Caco-2 (cell line): ENCODE results near the gene SINHCAF. TPM values are rescaled to one million over a fixed set of nuclear protein-coding genes. Genes with fewer than 3 reads are reported as not detected.

Source experiments
- BruUV-seq: library from RNA; stranded (reverse); fragments of 400-500 nt; replicated peaks from 2 replicates; lab custom pipeline; 2021; lab: Mats Ljungman, UMichigan
- CTCF ChIA-PET: fragments of 300-600 bp; sonication (Branson Sonifier 250); formaldehyde crosslinking; loops from one replicate; lab custom pipeline; 2022; ENCODE audit warnings: antibody characterized with exemption; lab: Charles Lee
- POLR2A ChIA-PET: fragments of 300-600 bp; sonication (Branson Sonifier 250); formaldehyde crosslinking; loops from one replicate; lab custom pipeline; 2022; ENCODE audit warnings: antibody characterized with exemption; lab: Charles Lee
- DNase-seq, 2 experiments: peaks; one replicate each; pipeline versions ENCODE4 v3.0.0 to v3.0.0-alpha.2; 2020 to 2022
- H3K27me3 ChIP-seq: replicated peaks from 2 replicates; pipeline ENCODE4 v1.6.0; 2011; ENCODE audit warnings: low read length; ENCODE audit not compliant: control insufficient read depth, insufficient read depth
- H3K36me3 ChIP-seq: 2 replicates; pipeline ENCODE4 v1.5.1; 2011; ENCODE audit warnings: low read length; ENCODE audit not compliant: control insufficient read depth, insufficient read depth
- H3K4me1 ChIP-seq: fragments of 250-450 bp; sonication (Bioruptor Pico); 2 replicates; pipeline ENCODE4 v1.5.1; 2020; ENCODE audit warnings: mild to moderate bottlenecking
- H3K4me3 ChIP-seq: 2 replicates; pipeline ENCODE4 v1.5.1; 2011; ENCODE audit warnings: low read depth, mild to moderate bottlenecking, control low read depth, low read length
- H3K9me3 ChIP-seq: fragments of 250-450 bp; sonication (Bioruptor Pico); 2 replicates; pipeline ENCODE4 v1.5.1; 2020; ENCODE audit warnings: mild to moderate bottlenecking, moderate library complexity
- H3K27ac Mint-ChIP-seq: one replicate; pipeline ENCODE4 v1.8.0; 2022; ENCODE audit warnings: mixed read lengths; ENCODE audit not compliant: unreplicated experiment
- H3K27me3 Mint-ChIP-seq: one replicate; pipeline ENCODE4 v1.8.0; 2022; ENCODE audit warnings: mixed read lengths; ENCODE audit not compliant: insufficient read depth, unreplicated experiment
- H3K36me3 Mint-ChIP-seq: one replicate; pipeline ENCODE4 v1.8.0; 2022; ENCODE audit warnings: mild to moderate bottlenecking, mixed read lengths; ENCODE audit not compliant: insufficient read depth, unreplicated experiment
- H3K4me1 Mint-ChIP-seq: one replicate; pipeline ENCODE4 v1.8.0; 2022; ENCODE audit warnings: low read depth, mixed read lengths; ENCODE audit not compliant: unreplicated experiment
- H3K4me3 Mint-ChIP-seq: one replicate; pipeline ENCODE4 v1.8.0; 2022; ENCODE audit warnings: mild to moderate bottlenecking, moderate library complexity, mixed read lengths; ENCODE audit not compliant: unreplicated experiment
- H3K9me3 Mint-ChIP-seq: one replicate; pipeline ENCODE4 v1.8.0; 2022; ENCODE audit warnings: mixed read lengths; ENCODE audit not compliant: unreplicated experiment
- intact Hi-C: fragments of 100-400 bp; cut with micrococcal nuclease; formaldehyde crosslinking; loops from one replicate; pipeline ENCODE4 v1.10.0; 2022; ENCODE audit not compliant: unreplicated experiment
- total RNA-seq: library from RNA; stranded (reverse); gene quantifications from 2 replicates; pipeline ENCODE4 v1.2.3, GENCODE V29; 2022
- TF ChIP-seq, protein P1 (sequence below), 2 experiments: fragments of 200-600 bp in 1 of 2; IDR thresholded peaks; 1 replicate in 1 of 2; 2 replicates in 1 of 2; pipeline versions ENCODE4 v1.5.1 to v1.8.0; 2011 to 2022; ENCODE audit warnings: antibody characterized with exemption in 1 of 2, control low read depth in 1 of 2, inconsistent platforms in 1 of 2, low read depth in 1 of 2, low read length in 1 of 2, mild to moderate bottlenecking in 1 of 2, moderate library complexity in 1 of 2; ENCODE audit not compliant: insufficient read depth in 1 of 2, severe bottlenecking in 1 of 2, unreplicated experiment in 1 of 2

Gene SINHCAF
- total RNA-seq, 1 experiment from 2014 or later = 319 TPM

DNA sequence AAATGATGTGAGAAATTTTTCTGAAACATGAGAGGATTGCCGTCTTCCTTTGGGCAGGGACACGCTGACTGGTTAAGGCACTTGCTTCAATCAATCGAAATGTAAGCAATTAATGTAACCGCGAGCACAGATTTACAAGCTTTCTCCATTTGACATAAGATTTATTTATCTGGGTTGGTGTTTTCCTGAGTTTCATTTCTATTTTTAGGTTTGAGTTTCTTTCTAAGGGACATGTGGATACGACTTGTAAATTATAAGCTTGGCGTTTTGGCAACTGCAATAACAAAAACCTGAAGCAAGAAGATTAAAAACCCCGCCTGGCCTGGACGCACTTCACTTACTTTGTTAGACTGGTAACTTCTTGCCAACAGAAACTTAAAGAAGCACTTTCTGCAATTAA lies 20.3 kb upstream of the SINHCAF start:
- Histone ChIP-seq H3K36me3 (no peaks in the 10 kb centered on the region), H3K9me3 (no peaks in the 10 kb centered on the region), H3K27me3 (no peaks in the 10 kb centered on the region), H3K4me1 (peaks cover 2% of the 10 kb centered on the region; the same call in 1 of the 2 replicates), H3K4me3 (no peak overlapping the region)
- no peak overlapping the region for H3K27ac Mint-ChIP-seq
- no peaks in the 10 kb centered on the region for H3K36me3 Mint-ChIP-seq
- peaks cover 7% of the 10 kb centered on the region for H3K9me3 Mint-ChIP-seq
- peaks cover 9% of the 10 kb centered on the region for H3K4me1 Mint-ChIP-seq
- no peak for DNase-seq
- TF ChIP-seq, protein P1, sequence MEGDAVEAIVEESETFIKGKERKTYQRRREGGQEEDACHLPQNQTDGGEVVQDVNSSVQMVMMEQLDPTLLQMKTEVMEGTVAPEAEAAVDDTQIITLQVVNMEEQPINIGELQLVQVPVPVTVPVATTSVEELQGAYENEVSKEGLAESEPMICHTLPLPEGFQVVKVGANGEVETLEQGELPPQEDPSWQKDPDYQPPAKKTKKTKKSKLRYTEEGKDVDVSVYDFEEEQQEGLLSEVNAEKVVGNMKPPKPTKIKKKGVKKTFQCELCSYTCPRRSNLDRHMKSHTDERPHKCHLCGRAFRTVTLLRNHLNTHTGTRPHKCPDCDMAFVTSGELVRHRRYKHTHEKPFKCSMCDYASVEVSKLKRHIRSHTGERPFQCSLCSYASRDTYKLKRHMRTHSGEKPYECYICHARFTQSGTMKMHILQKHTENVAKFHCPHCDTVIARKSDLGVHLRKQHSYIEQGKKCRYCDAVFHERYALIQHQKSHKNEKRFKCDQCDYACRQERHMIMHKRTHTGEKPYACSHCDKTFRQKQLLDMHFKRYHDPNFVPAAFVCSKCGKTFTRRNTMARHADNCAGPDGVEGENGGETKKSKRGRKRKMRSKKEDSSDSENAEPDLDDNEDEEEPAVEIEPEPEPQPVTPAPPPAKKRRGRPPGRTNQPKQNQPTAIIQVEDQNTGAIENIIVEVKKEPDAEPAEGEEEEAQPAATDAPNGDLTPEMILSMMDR (IDR thresholded peaks at IDR 0.05; ENCODE audit: insufficient read depth in 1 of 2, low read depth in 1 of 2, low read length in 1 of 2, severe bottlenecking in 1 of 2, unreplicated experiment in 1 of 2) = no peak
- ChIA-PET POLR2A (interaction anchor here (1.1 kb wide), 1 partner anchor 20 kb away, joined by 4 read pairs; no protein-coding TSS in a partner anchor), CTCF (no interaction called here)
- BruUV-seq = no TSS peak
- intact Hi-C loops = no loop called here
- no peaks in the 10 kb centered on the region for H3K27me3 Mint-ChIP-seq
- no peak overlapping the region for H3K4me3 Mint-ChIP-seq

DNA sequence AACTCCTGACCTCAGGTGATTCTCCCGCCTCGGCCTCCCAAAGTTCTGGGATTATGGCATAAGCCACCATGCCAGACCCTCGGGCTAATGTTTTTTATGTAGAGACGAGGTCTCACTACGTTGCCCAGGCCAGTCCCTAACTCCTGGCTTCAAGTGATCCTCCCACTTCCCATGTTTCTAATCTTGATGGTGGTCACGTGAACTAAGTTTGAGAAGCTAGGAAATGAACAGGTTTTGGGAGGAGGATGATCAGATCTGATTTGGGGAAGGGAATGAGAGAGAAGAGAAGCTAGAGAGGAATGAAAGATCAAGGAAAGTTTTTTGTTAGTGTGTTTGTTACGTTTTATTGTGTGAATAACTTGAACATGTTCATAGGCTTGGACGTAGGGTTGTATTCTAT lies 17.2 kb upstream of the SINHCAF start:
- H3K4me3 Mint-ChIP-seq = no peak overlapping the region
- no peaks in the 10 kb centered on the region for H3K27me3 ChIP-seq
- no peaks in the 10 kb centered on the region for H3K27me3 Mint-ChIP-seq
- H3K27ac Mint-ChIP-seq = no peak overlapping the region
- H3K9me3 ChIP-seq = no peaks in the 10 kb centered on the region
- intact Hi-C loops = no loop called here
- DNase-seq = no peak
- H3K4me1 ChIP-seq = peaks cover 31% of the 10 kb centered on the region
- TF ChIP-seq, protein P1 (IDR thresholded peaks at IDR 0.05; ENCODE audit: insufficient read depth in 1 of 2, low read depth in 1 of 2, low read length in 1 of 2, severe bottlenecking in 1 of 2, unreplicated experiment in 1 of 2) = no peak
- H3K36me3 Mint-ChIP-seq = no peaks in the 10 kb centered on the region
- H3K4me1 Mint-ChIP-seq = peaks cover 23% of the 10 kb centered on the region
- ChIA-PET POLR2A (no interaction called here), CTCF (no interaction called here)
- no peaks in the 10 kb centered on the region for H3K9me3 Mint-ChIP-seq
- no peak overlapping the region for H3K4me3 ChIP-seq
- BruUV-seq = no TSS peak
- H3K36me3 ChIP-seq = no peaks in the 10 kb centered on the region

DNA sequence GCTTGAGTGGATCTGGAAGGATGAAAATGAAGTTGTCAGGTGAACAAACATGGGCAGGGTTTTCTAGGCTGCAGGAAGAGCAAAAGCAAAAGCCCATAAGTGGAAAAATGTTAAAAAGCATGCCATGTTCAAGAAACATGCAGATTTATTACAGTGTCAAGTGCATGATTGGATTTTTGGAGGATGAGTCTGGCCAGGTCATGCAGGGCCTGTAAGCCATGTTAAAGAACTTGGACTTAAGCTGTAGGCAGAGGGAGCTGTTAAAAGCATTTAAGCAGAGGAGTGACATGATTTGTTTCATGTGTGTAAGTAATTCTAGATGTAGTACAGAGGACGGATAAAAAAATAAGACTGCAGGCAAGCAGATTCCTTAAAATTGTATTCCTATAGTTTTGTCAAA lies 16.3 kb upstream of the SINHCAF start:
- H3K36me3 Mint-ChIP-seq = peaks cover 6% of the 10 kb centered on the region
- Histone ChIP-seq H3K27me3 (no peaks in the 10 kb centered on the region), H3K36me3 (no peaks in the 10 kb centered on the region), H3K9me3 (no peaks in the 10 kb centered on the region), H3K4me3 (no peak overlapping the region), H3K4me1 (peaks cover 36% of the 10 kb centered on the region)
- intact Hi-C loops = no loop called here
- H3K9me3 Mint-ChIP-seq = no peaks in the 10 kb centered on the region
- POLR2A ChIA-PET = no interaction called here
- peaks cover 31% of the 10 kb centered on the region for H3K4me1 Mint-ChIP-seq
- no peak for DNase-seq
- TF ChIP-seq, protein P1 (IDR thresholded peaks at IDR 0.05; ENCODE audit: insufficient read depth in 1 of 2, low read depth in 1 of 2, low read length in 1 of 2, severe bottlenecking in 1 of 2, unreplicated experiment in 1 of 2) = no peak
- no peaks in the 10 kb centered on the region for H3K27me3 Mint-ChIP-seq
- H3K4me3 Mint-ChIP-seq = no peak overlapping the region
- H3K27ac Mint-ChIP-seq = no peak overlapping the region
- CTCF ChIA-PET = no interaction called here
- BruUV-seq = no TSS peak
